UCSD-AML1 (cell line): ENCODE data around the gene GIPC1.
"Not testable (repeated sequence)": the region's sequence is repeated elsewhere in the genome, so short reads cannot be mapped to it uniquely, and the experiment has no call there.

ENCODE experiments used
- DNase-seq: peaks from one replicate; lab custom pipeline; 2025; ENCODE audit not compliant: unreplicated experiment; lab: John Stamatoyannopoulos, UW

GIPC1 gene

GRCh38 chr19:14496029-14496833, at the start of gene GIPC1:
Gene GIPC1, minus strand, starts transcription at chr19:14496127. Its CDS starts 13,151 bp downstream, at chr19:14482976.
- peak; percentile 94 for DNase-seq

GRCh38 chr19:14545716-14546082, 49.8 kb upstream of the GIPC1 start:
- DNase-seq: no peak

GRCh38 chr19:14544977-14545715, 49.2 kb upstream of the GIPC1 start:
- no peak for DNase-seq

- DNase-seq: no peak
Observed at GRCh38 chr19:14544047-14544446, 48.1 kb upstream of the GIPC1 start.

GRCh38 chr19:14542711-14543328, 46.9 kb upstream of the GIPC1 start:
- DNase-seq: peak; percentile 26

GRCh38 chr19:14541979-14542378, 46.1 kb upstream of the GIPC1 start:
- not testable (repeated sequence) for DNase-seq

- DNase-seq: no peak
Observed at GRCh38 chr19:14540741-14541525, 45.0 kb upstream of the GIPC1 start.

GRCh38 chr19:14536926-14537692, 41.2 kb upstream of the GIPC1 start:
- peak; percentile 76 for DNase-seq

- no peak for DNase-seq
Observed at GRCh38 chr19:14533450-14533849, 37.5 kb upstream of the GIPC1 start.

GRCh38 chr19:14530506-14530905, 34.6 kb upstream of the GIPC1 start:
- no peak for DNase-seq

GRCh38 chr19:14530005-14530348, 34.0 kb upstream of the GIPC1 start:
- no peak for DNase-seq

- peak; percentile 100 for DNase-seq
Observed at GRCh38 chr19:14529254-14530004, 33.5 kb upstream of the GIPC1 start, which contains the start of gene TECR. Gene TECR, plus strand, starts transcription at chr19:14529594. Its CDS starts 103 bp downstream, at chr19:14529697.

GRCh38 chr19:14528419-14529253, 32.7 kb upstream of the GIPC1 start:
- no peak for DNase-seq

- no peak for DNase-seq
Observed at GRCh38 chr19:14526423-14526822, 30.5 kb upstream of the GIPC1 start.

GRCh38 chr19:14525729-14526128, 29.8 kb upstream of the GIPC1 start:
- DNase-seq: no peak

- no peak for DNase-seq
Observed at GRCh38 chr19:14520543-14520942, 24.6 kb upstream of the GIPC1 start.

- DNase-seq: no peak
Observed at GRCh38 chr19:14519860-14520407, 24.0 kb upstream of the GIPC1 start.

- no peak for DNase-seq
Observed at GRCh38 chr19:14519245-14519859, 23.4 kb upstream of the GIPC1 start.
